ENCODE data around the gene ZNF407.

ZNF407 gene

GRCh38 chr18:74669136-74669798 lies 71.6 kb downstream of the ZNF407 start:
- in situ Hi-C loops (cut with HindIII; ENCODE audit: low sequenced_read_pairs), result no loop called here

DNA sequence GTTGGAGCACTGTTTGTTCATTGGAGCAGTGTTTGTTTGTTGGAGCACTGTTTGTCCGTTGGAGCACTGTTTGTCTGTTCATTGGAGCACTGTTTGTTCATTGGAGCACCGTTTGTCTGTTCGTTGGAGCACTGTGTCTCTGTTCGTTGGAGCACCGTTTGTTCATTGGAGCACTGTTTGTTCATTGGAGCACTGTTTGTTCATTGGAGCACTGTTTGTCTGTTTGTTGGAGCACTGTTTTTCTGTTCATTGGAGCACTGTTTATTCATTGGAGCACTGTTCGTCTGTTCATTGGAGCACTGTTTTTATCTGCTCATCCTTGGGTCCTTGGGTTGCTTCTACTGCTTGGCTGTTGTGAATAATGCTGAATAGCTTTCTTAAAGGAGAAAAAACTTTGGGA lies 74.7 kb downstream of the ZNF407 start:
- in situ Hi-C loops (cut with HindIII; ENCODE audit: low sequenced_read_pairs), result no loop called here

DNA sequence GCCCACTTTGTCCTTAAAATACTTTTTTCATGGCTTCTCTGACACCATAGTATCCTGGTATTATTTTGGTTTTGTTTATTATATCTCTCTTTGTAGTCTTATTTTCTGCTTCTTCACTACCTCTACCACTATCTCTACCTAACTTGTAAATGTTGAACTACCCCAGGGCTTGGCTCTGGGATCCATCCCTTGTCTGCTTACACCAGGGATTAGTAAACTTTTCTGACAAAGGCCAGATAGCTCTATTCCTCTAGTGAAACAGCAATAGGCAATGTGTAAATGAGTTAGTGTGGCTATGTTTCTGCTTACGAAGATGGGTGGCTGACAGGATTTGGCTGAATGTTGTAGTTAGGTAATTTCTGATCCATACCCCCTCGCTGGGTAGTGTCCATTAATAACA lies 76.8 kb downstream of the ZNF407 start:
- in situ Hi-C loops (cut with HindIII; ENCODE audit: low sequenced_read_pairs), result no loop called here

- in situ Hi-C loops (cut with HindIII; ENCODE audit: low sequenced_read_pairs), result no loop called here
Observed at GRCh38 chr18:74679006-74679678, 81.5 kb downstream of the ZNF407 start.

DNA sequence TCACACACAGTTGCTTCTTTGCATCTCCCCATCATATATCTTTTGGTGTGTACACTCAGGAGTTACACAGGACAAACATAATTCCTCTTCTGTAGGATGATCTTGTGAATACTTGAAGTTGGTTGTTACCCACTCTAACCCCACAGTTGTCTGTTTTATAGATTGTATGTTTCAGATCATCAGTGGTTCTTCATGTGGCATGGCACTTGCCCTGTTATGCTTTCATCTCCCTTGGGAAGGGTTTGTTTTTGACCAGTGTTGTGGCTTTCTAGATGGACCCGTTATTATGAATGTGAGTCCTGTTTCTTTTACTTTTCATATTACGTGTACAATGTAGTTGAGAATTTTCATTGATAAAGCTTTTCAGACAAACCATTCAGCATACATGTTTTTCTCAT lies 82.0 kb downstream of the ZNF407 start:
- in situ Hi-C loops (cut with HindIII; ENCODE audit: low sequenced_read_pairs), result no loop called here

DNA sequence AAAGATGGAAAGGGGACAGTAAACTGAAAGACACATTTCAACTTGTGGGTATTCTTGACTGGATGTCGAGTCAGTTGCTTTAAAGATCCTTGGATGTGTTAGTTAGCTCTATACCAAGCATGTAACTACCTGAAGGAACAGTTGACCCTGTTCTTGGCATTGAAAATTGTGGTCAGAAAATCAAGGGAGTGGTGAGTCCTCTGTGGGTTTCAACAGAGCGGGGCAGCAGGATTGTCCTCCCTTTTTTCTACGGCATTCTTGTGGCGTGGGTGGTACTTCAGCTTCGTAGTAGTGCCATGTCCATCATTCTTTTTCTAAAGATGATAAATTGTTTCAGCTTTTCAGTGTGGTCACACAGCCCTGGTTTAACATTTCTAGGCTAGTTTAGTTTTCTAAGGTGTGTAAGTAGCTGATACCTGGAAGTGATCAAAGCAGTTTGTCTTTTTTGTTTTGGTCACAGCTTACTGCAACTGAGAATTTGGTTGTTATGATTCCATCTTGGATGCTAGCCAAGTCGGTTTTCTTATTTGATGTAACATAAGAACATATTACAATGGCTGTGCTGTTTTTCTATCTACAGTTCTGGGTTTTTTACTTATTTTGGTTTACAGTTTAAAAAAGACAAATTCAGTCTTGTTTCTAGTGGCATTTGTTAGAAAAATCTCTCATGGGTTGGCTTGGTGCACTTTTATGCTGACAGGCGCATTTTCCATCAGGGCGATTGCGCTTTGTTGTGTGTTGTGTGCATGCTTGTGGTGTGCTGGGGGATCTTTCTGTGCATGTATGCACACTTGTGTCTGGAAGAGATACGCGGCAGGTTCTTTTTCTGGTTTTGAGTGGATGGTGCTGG lies 84.7 kb downstream of the ZNF407 start:
- in situ Hi-C loops (cut with HindIII; ENCODE audit: low sequenced_read_pairs), result no loop called here

GRCh38 chr18:74682991-74683297 lies 85.3 kb downstream of the ZNF407 start:
- in situ Hi-C loops (cut with HindIII; ENCODE audit: low sequenced_read_pairs), result no loop called here

- in situ Hi-C loops (cut with HindIII; ENCODE audit: low sequenced_read_pairs), result no loop called here
Observed at GRCh38 chr18:74683573-74683972, 85.9 kb downstream of the ZNF407 start.

- in situ Hi-C loops (cut with HindIII; ENCODE audit: low sequenced_read_pairs), result no loop called here
Observed at GRCh38 chr18:74689251-74689650, 91.6 kb downstream of the ZNF407 start.

GRCh38 chr18:74692367-74693013 lies 94.8 kb downstream of the ZNF407 start:
- in situ Hi-C loops (cut with HindIII; ENCODE audit: low sequenced_read_pairs), result no loop called here

DNA sequence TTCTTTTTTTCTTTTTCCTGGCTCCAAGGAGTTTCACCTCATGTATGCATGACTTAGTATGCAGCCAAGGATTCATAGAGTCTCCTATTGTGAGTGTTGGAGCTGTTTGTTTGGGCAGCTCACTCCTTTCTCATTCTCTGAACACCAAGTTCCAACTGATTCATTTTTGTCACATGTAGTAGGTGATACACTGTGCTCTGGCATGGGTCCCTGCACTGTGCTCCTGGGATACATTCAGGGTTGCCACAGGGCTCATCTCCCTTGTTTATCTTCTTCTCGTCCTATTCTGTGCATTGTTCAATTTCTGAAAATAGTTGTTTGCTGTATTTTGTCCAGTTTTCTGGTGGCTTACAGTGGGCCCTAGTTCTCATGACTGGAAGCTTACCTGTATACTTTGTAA lies 96.8 kb downstream of the ZNF407 start:
- in situ Hi-C loops (cut with HindIII; ENCODE audit: low sequenced_read_pairs), result no loop called here

DNA sequence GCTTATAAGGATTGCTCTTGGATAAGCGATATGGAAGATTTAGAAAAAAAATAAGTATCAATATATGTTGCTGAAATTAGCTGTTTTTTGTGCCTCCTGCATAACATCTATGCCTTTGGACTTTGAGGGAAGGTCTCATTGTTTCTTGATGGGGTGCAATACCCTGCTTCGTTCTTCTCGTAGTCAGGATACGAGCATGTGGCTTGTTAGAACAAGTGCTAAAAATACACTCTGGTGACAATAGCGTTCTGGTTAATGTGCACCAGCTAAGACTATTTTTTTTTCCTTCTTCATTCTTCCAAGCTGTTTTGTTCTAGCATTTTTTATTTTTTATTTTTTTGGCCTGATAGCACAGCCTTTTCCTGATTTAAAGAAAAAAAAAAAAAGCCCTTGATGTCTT lies 97.5 kb downstream of the ZNF407 start:
- in situ Hi-C loops (cut with HindIII; ENCODE audit: low sequenced_read_pairs), result no loop called here

DNA sequence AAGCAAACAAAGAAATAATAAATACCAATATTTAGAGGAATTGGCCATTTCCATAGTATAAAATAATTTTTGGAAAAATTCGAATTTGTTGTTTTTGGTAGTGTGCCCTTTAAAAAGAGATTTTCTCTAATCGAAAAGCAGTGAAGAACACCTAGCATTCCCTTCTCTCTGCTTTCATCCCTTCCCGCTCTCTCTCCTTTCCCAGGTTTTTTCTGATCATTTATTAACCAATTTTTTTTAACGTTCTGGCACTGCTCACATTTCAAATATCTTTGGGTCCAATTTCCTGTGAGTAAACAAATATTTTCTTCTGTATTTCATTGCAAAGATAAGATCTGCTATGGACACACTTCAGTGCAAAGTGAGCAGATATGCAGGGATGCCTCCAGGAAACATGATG lies 101.2 kb downstream of the ZNF407 start:
- in situ Hi-C loops (cut with HindIII; ENCODE audit: low sequenced_read_pairs), result no loop called here

- in situ Hi-C loops (cut with HindIII; ENCODE audit: low sequenced_read_pairs), result no loop called here
Observed at GRCh38 chr18:74699455-74699854, 101.8 kb downstream of the ZNF407 start.

DNA sequence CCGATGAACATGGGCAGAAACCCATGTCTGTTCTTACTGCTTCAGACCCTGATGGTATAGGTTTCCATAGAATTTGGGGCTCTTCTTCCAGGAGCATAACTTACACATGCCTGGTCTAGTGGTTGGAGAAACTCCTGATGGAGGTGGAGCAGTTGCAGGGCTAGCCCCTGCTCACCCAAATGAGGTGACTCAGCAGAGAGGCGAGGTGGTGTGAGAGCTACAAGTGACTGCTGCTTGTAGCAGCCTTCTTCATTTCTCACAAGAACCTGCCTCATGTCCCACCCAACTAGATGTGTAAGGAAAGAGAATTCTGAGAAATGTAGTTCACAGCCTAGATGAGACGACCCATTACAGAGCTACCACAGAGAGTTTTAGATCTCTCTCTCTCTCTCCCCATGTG lies 105.3 kb downstream of the ZNF407 start:
- in situ Hi-C loops (cut with HindIII; ENCODE audit: low sequenced_read_pairs), result no loop called here

DNA sequence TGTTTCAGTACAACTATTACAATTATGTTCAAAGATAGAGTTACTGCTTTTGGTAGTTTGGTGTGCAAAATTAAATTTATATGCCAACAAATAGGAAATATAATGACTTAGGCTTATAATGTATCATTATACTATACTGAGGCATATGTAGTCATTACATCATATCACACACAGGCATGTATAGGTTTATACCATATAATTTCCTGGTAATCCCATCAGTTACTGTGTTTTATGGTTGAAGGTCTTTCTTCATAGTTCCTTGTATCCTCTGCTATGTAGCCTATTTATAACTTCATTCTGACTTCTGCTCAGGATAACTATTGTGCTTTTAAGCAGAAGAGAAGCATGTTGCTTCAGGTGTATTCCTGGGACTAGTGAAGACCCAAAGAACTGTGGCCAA lies 110.5 kb downstream of the ZNF407 start:
- in situ Hi-C loops (cut with HindIII; ENCODE audit: low sequenced_read_pairs), result no loop called here

DNA sequence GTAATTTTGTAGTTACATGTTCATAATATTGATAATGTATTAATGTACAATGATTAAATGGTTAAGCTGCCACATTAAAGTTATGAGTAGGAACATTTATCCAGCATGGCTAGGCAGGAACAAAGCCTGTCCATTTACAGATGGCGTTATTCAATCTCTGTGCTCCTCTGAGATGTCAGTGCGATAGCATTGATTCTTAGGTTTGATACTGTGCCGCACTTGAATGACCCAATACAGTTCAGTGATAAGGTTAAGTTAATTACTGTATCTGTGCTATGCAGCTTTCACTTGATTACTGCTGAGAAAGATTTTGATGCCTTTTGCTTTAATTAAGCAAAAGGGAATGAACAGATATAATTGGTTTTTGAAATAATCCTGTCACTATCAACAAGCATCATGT lies 111.8 kb downstream of the ZNF407 start:
- in situ Hi-C loops (cut with HindIII; ENCODE audit: low sequenced_read_pairs), result no loop called here

GRCh38 chr18:74714120-74714519 lies 116.5 kb downstream of the ZNF407 start:
- in situ Hi-C loops (cut with HindIII; ENCODE audit: low sequenced_read_pairs), result no loop called here

GRCh38 chr18:74714791-74715190 lies 117.1 kb downstream of the ZNF407 start:
- in situ Hi-C loops (cut with HindIII; ENCODE audit: low sequenced_read_pairs), result no loop called here

GRCh38 chr18:74715306-74715705 lies 117.6 kb downstream of the ZNF407 start:
- in situ Hi-C loops (cut with HindIII; ENCODE audit: low sequenced_read_pairs), result no loop called here

- in situ Hi-C loops (cut with HindIII; ENCODE audit: low sequenced_read_pairs), result no loop called here
Observed at GRCh38 chr18:74715865-74716712, 118.4 kb downstream of the ZNF407 start.
